BJ (cell line): ENCODE data around the gene FIBCD1. TPM values are rescaled to one million over a fixed set of nuclear protein-coding genes. Genes with fewer than 3 reads are reported as not detected.

Experiments used
- CTCF ChIA-PET: fragments of 350-600 bp; formaldehyde crosslinking; extraction: SDS; loops from one replicate; lab custom pipeline; 2021; ENCODE audit warnings: antibody characterized with exemption, inconsistent platforms; lab: Yijun Ruan, JAX
- POLR2A ChIA-PET: fragments of 300-600 bp; sonication (Branson Sonifier 250); formaldehyde crosslinking; extraction: SDS; loops from one replicate; lab custom pipeline; 2021; ENCODE audit warnings: antibody characterized with exemption; lab: Charles Lee
- DNase-seq: peaks from one replicate; pipeline ENCODE4 v3.0.0-alpha.2; 2011; ENCODE audit warnings: low read depth
- H3K27me3 ChIP-seq: 2 replicates; pipeline ENCODE4 v1.6.0; 2011; ENCODE audit warnings: low read length; ENCODE audit not compliant: control insufficient read depth, insufficient read depth
- H3K36me3 ChIP-seq: 2 replicates; pipeline ENCODE4 v1.5.1; 2011; ENCODE audit warnings: low read length; ENCODE audit not compliant: control insufficient read depth, insufficient read depth
- H3K4me3 ChIP-seq: 2 replicates; pipeline ENCODE4 v1.5.1; 2011; ENCODE audit warnings: low read depth, mild to moderate bottlenecking, control low read depth, low read length
- CTCF ChIP-seq: IDR thresholded peaks from 2 replicates; pipeline ENCODE4 v1.5.1; 2011; ENCODE audit warnings: low read depth, mild to moderate bottlenecking, control low read depth, inconsistent platforms, low read length, moderate library complexity; ENCODE audit not compliant: insufficient read depth
- polyA plus RNA-seq: library from polyadenylated mRNA; depleted of rRNA; stranded (reverse); fragments of >200 nt; gene quantifications from 2 replicates; pipeline ENCODE4 v1.2.3, GENCODE V29; 2011

Gene FIBCD1
- polyA plus RNA-seq, 1 experiment, result 1.4 TPM

- no peak overlapping the region for H3K4me3 ChIP-seq
Observed at GRCh38 chr9:130947618-130948140, 8.6 kb upstream of the FIBCD1 start.

GRCh38 chr9:130946766-130947617 is 7.9 kb upstream of the FIBCD1 start:
- CTCF ChIA-PET, result interaction anchor here (0.5 to 1.7 kb wide), 7 partner anchors 9 to 246 kb away, joined by 3 to 8 read pairs (median 3); no protein-coding TSS in a partner anchor
- Histone ChIP-seq H3K36me3 (no peaks in the 10 kb centered on the region), H3K27me3 (peaks cover 17% of the 10 kb centered on the region), H3K4me3 (no peak overlapping the region)
- no peak for DNase-seq
- POLR2A ChIA-PET, result no interaction called here
- no peak for TF ChIP-seq CTCF

More at GRCh38 chr9:130947618-130948140, 8.6 kb upstream of the FIBCD1 start:
- Histone ChIP-seq H3K27me3 (peaks cover 19% of the 10 kb centered on the region), H3K36me3 (no peaks in the 10 kb centered on the region)
- CTCF ChIA-PET, result interaction anchor here (0.9 kb wide), 1 partner anchor 9 kb away, joined by 3 read pairs; no protein-coding TSS in a partner anchor
- no peak for TF ChIP-seq CTCF
- DNase-seq, result no peak
- POLR2A ChIA-PET, result no interaction called here

- Histone ChIP-seq H3K27me3 (peaks cover 20% of the 10 kb centered on the region), H3K4me3 (no peak overlapping the region), H3K36me3 (no peaks in the 10 kb centered on the region)
- TF ChIP-seq CTCF, result no peak
- DNase-seq, result no peak
- ChIA-PET CTCF (interaction anchor here (1.0 to 1.7 kb wide), 2 partner anchors 10 to 52 kb away, joined by 3 to 4 read pairs; no protein-coding TSS in a partner anchor), POLR2A (no interaction called here)
Observed at GRCh38 chr9:130945173-130945572, 6.1 kb upstream of the FIBCD1 start.

GRCh38 chr9:130944510-130945058 is 5.5 kb upstream of the FIBCD1 start:
- Histone ChIP-seq H3K4me3 (no peak overlapping the region), H3K36me3 (no peaks in the 10 kb centered on the region), H3K27me3 (peaks cover 20% of the 10 kb centered on the region)
- CTCF ChIA-PET, result interaction anchor here (1.7 kb wide), 1 partner anchor 51 kb away, joined by 4 read pairs; no protein-coding TSS in a partner anchor
- no peak for TF ChIP-seq CTCF
- no peak for DNase-seq
- POLR2A ChIA-PET, result no interaction called here

- DNase-seq, result no peak
- peaks cover 20% of the 10 kb centered on the region for H3K27me3 ChIP-seq
- H3K4me3 ChIP-seq, result no peak overlapping the region
- no peak for TF ChIP-seq CTCF
- no peaks in the 10 kb centered on the region for H3K36me3 ChIP-seq
- CTCF ChIA-PET, result interaction anchor here (0.6 to 1.6 kb wide), 2 partner anchors 174 to 243 kb away, joined by 5 read pairs; no protein-coding TSS in a partner anchor
- POLR2A ChIA-PET, result no interaction called here
Observed at GRCh38 chr9:130943777-130944176, 4.7 kb upstream of the FIBCD1 start.
